Measurements from ENCODE around the gene CDC34. TPM values are rescaled to one million over a fixed set of nuclear protein-coding genes. Genes with fewer than 3 reads are reported as not detected.

Gene CDC34
- total RNA-seq, 1 experiment from 2014 or later, result 112 TPM

- Histone ChIP-seq H2AK5ac (ENCODE audit: insufficient read length, low read length) (no peak overlapping the region), H3K27me3 (ENCODE audit: insufficient read depth, low read length) (peaks cover 12% of the 10 kb centered on the region; the same call in 1 of the 2 replicates), H2BK15ac (ENCODE audit: low read depth, low read length) (no peak overlapping the region), H3K14ac (ENCODE audit: insufficient read depth, low read length) (no peak overlapping the region), H2BK120ac (ENCODE audit: low read depth, low read length, poor library complexity, severe bottlenecking) (no peak overlapping the region), H2BK5ac (ENCODE audit: insufficient read length, low read length) (no peak overlapping the region), H2BK20ac (ENCODE audit: low read depth, low read length, poor library complexity, severe bottlenecking) (no peak overlapping the region), H3K4me2 (ENCODE audit: insufficient read depth, insufficient read length, low read length) (no peak overlapping the region), H3K23me2 (ENCODE audit: insufficient read length, low read depth, low read length, poor library complexity, severe bottlenecking) (no peaks in the 10 kb centered on the region), H4K20me1 (ENCODE audit: control insufficient read depth, insufficient read depth, insufficient read length) (peaks cover 3% of the 10 kb centered on the region), H4K5ac (ENCODE audit: insufficient read length, low read depth, low read length) (no peak overlapping the region), H3K4ac (ENCODE audit: low read depth, low read length) (no peak overlapping the region), H3K9ac (ENCODE audit: extremely low read depth, insufficient read length, low read length) (no peak overlapping the region), H3K18ac (ENCODE audit: insufficient read length, low read depth, low read length) (no peak overlapping the region), H3K79me1 (ENCODE audit: insufficient read depth, low read depth, low read length, poor library complexity, severe bottlenecking) (no peaks in the 10 kb centered on the region), H3K79me2 (ENCODE audit: insufficient read depth, low read length) (no peaks in the 10 kb centered on the region), H3K9me3 (ENCODE audit: control insufficient read depth, low read depth, low read length) (no peaks in the 10 kb centered on the region), H3K27ac (ENCODE audit: insufficient read length, low read depth, low read length) (no peak overlapping the region), H4K8ac (replicated peaks; ENCODE audit: insufficient read length, low read depth, low read length) (no peak overlapping the region), H4K91ac (ENCODE audit: insufficient read length, low read depth, low read length) (no peak overlapping the region), H2BK12ac (ENCODE audit: insufficient read length, low read depth, low read length) (no peak overlapping the region), H3T11ph (ENCODE audit: low read length) (no peak overlapping the region), H2AFZ (ENCODE audit: low read length) (no peak overlapping the region), H3K4me1 (ENCODE audit: insufficient read depth, low read length) (no peaks in the 10 kb centered on the region), H3K56ac (ENCODE audit: insufficient read length, low read depth, low read length) (no peak overlapping the region), H3K23ac (ENCODE audit: insufficient read length, low read depth, low read length) (no peak overlapping the region)
- Mint-ChIP-seq H3K4me3 (peak overlapping the region; percentile 52 to 68; a peak in 4 of 5 replicates), H3K36me3 (ENCODE audit: insufficient read depth in 1 of 3, low read depth in 3 of 3) (no peaks in the 10 kb centered on the region), H3K27ac (no peak overlapping the region), H3K4me1 (peaks cover 2 to 7% of the 10 kb centered on the region in 2 experiments; a peak in 1 of 4 replicates), H3K9me3 (no peaks in the 10 kb centered on the region), H3K27me3 (ENCODE audit: low read depth) (peaks cover 52% of the 10 kb centered on the region)
- DNase-seq, result no peak
- no CpG with 5 or more reads among the region's 75 CpGs for WGBS (ENCODE audit: extremely low coverage, insufficient read length, low lambda C conversion rate)
- TF ChIP-seq, protein P1, sequence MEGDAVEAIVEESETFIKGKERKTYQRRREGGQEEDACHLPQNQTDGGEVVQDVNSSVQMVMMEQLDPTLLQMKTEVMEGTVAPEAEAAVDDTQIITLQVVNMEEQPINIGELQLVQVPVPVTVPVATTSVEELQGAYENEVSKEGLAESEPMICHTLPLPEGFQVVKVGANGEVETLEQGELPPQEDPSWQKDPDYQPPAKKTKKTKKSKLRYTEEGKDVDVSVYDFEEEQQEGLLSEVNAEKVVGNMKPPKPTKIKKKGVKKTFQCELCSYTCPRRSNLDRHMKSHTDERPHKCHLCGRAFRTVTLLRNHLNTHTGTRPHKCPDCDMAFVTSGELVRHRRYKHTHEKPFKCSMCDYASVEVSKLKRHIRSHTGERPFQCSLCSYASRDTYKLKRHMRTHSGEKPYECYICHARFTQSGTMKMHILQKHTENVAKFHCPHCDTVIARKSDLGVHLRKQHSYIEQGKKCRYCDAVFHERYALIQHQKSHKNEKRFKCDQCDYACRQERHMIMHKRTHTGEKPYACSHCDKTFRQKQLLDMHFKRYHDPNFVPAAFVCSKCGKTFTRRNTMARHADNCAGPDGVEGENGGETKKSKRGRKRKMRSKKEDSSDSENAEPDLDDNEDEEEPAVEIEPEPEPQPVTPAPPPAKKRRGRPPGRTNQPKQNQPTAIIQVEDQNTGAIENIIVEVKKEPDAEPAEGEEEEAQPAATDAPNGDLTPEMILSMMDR (conservative IDR thresholded peaks at IDR 0.05), result no peak
These were observed 59.8 kb downstream of the CDC34 start for GRCh38 chr19:591099-591958.

Other genes starting within 250 kb of the CDC34 start
- gene PLPP2, start 240.4 kb upstream of the CDC34 start, total RNA-seq (2021), result 143 and 152 TPM in 2 replicates
- gene MIER2, start 187.0 kb upstream of the CDC34 start, total RNA-seq (2021), result 60.5 TPM in 2 replicates
- 14.6 and 15.4 TPM in 2 replicates for gene C2CD4C, start 122.6 kb upstream of the CDC34 start, total RNA-seq (2021)
- 16.6 and 18.0 TPM in 2 replicates for gene SHC2, start 70.7 kb upstream of the CDC34 start, total RNA-seq (2021)
- gene MADCAM1, start 35.3 kb upstream of the CDC34 start, total RNA-seq (2021), result 0.72 and 1.2 TPM in 2 replicates
- gene TPGS1, start 24.3 kb upstream of the CDC34 start, total RNA-seq (2021), result 7.4 and 8.1 TPM in 2 replicates
- 0.64 and 0.66 TPM in 2 replicates for gene GZMM, start 12.3 kb downstream of the CDC34 start, total RNA-seq (2021)
- 715 and 719 TPM in 2 replicates for gene BSG, start 40.8 kb downstream of the CDC34 start, total RNA-seq (2021)
- 3.7 and 4.1 TPM in 2 replicates for gene HCN2, start 58.1 kb downstream of the CDC34 start, total RNA-seq (2021)
- 101 and 104 TPM in 2 replicates for gene POLRMT, start 101.8 kb downstream of the CDC34 start, total RNA-seq (2021)
- 0.72 and 0.99 TPM in 2 replicates for gene FGF22, start 108.1 kb downstream of the CDC34 start, total RNA-seq (2021)
- 78.0 and 81.9 TPM in 2 replicates for gene RNF126, start 131.5 kb downstream of the CDC34 start, total RNA-seq (2021)
- gene FSTL3, start 144.6 kb downstream of the CDC34 start, total RNA-seq (2021), result 6.8 and 9.1 TPM in 2 replicates
- gene PRSS57, start 163.7 kb downstream of the CDC34 start, total RNA-seq (2021), result 0.22 TPM in 1 of 2 replicates, not detected in the other
- 18.5 and 23.6 TPM in 2 replicates for gene PALM, start 177.2 kb downstream of the CDC34 start, total RNA-seq (2021)
- 0.44 and 0.83 TPM in 2 replicates for gene MISP, start 219.4 kb downstream of the CDC34 start, total RNA-seq (2021)

All from H9 (cell line).